Glutamatergic neuron (in vitro differentiated cells): Measurements from ENCODE around the gene KCNH8. TPM values are rescaled to one million over a fixed set of nuclear protein-coding genes. Genes with fewer than 3 reads are reported as not detected.

Experiments used
- DNase-seq: peaks from one replicate; pipeline ENCODE4 v3.0.0; 2022
- H3K27ac Mint-ChIP-seq: one replicate; pipeline ENCODE4 v1.8.0; 2020; ENCODE audit warnings: mild to moderate bottlenecking, mixed read lengths, inconsistent platforms; ENCODE audit not compliant: unreplicated experiment
- H3K27me3 Mint-ChIP-seq: one replicate; pipeline ENCODE4 v1.8.0; 2020; ENCODE audit warnings: mild to moderate bottlenecking, moderate library complexity, mixed read lengths, inconsistent platforms; ENCODE audit not compliant: unreplicated experiment
- H3K36me3 Mint-ChIP-seq: one replicate; pipeline ENCODE4 v1.8.0; 2020; ENCODE audit warnings: mild to moderate bottlenecking, mixed read lengths, inconsistent platforms; ENCODE audit not compliant: unreplicated experiment
- H3K4me1 Mint-ChIP-seq: one replicate; pipeline ENCODE4 v1.8.0; 2020; ENCODE audit warnings: mild to moderate bottlenecking, low read depth, mixed read lengths, inconsistent platforms; ENCODE audit not compliant: unreplicated experiment
- H3K4me3 Mint-ChIP-seq: one replicate; pipeline ENCODE4 v1.8.0; 2020; ENCODE audit warnings: mild to moderate bottlenecking, mixed read lengths, inconsistent platforms; ENCODE audit not compliant: unreplicated experiment
- H3K9me3 Mint-ChIP-seq: one replicate; pipeline ENCODE4 v1.8.0; 2020; ENCODE audit warnings: mild to moderate bottlenecking, moderate library complexity, mixed read lengths, inconsistent platforms; ENCODE audit not compliant: unreplicated experiment
- CTCF ChIP-seq: fragments of 200-600 bp; sonication (generic); IDR thresholded peaks from one replicate; pipeline ENCODE4 v1.5.0; 2021; ENCODE audit not compliant: partially characterized antibody, unreplicated experiment
- total RNA-seq: library from RNA; stranded (reverse); fragmentation: NEBNext Ultra II Directional; extraction: Animal tissue kit (Norgen Biotek cat#: 25700); gene quantifications from one replicate; pipeline ENCODE4 v1.2.1, GENCODE V29; 2021; ENCODE audit not compliant: unreplicated experiment

The KCNH8 gene
- total RNA-seq, 1 donor from 2014 or later, result 30.9 TPM

DNA sequence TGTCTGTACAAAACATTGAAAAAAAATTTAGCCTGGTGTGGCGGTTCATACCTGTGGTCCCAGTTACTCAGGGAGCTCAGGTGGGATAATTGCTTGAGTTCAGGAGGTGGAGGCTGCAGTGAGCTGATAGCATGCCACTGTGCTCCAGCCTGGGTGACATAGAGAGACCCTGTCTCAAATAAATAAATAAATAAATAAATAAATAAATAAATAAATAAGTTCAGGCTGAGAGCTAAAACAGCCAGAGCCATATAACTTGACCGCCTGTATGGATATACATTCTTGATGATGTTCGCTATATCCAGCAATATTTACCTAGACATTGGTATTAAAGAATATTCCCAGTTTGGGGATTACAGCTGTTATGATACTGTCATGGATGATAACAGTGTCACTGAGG, 146.9 kb downstream of the KCNH8 start:
- DNase-seq, result no peak
- peaks cover 2% of the 10 kb centered on the region for H3K4me1 Mint-ChIP-seq
- H3K4me3 Mint-ChIP-seq, result no peak overlapping the region
- no peaks in the 10 kb centered on the region for H3K36me3 Mint-ChIP-seq
- no peaks in the 10 kb centered on the region for H3K27me3 Mint-ChIP-seq
- TF ChIP-seq CTCF, result no peak
- no peaks in the 10 kb centered on the region for H3K9me3 Mint-ChIP-seq
- H3K27ac Mint-ChIP-seq, result no peak overlapping the region

DNA sequence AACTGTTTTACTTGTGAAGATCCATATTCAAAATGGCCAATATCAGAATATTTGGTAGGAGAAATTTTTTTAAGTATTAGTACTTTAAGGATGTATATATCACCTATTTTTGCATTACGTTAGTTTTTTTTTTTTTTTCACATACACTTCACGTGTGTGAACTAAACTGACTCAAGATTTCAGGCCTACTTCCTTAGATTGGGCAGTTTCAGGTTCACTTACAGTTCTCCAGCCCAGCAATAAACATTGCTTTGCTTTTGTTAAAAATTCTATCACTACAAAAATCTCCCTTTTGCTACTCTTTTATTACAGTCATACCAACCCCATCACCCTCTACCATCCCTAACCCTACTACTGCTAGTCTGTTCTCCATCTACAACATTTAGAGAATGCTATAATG, 183.6 kb downstream of the KCNH8 start:
- Mint-ChIP-seq H3K4me3 (no peak overlapping the region), H3K4me1 (no peaks in the 10 kb centered on the region), H3K36me3 (no peaks in the 10 kb centered on the region), H3K27ac (no peak overlapping the region), H3K9me3 (no peaks in the 10 kb centered on the region), H3K27me3 (no peaks in the 10 kb centered on the region)
- TF ChIP-seq CTCF, result no peak
- DNase-seq, result no peak

GRCh38 chr3:19334120-19334519, 185.8 kb downstream of the KCNH8 start:
- no peak for DNase-seq
- TF ChIP-seq CTCF, result no peak
- Mint-ChIP-seq H3K4me1 (no peaks in the 10 kb centered on the region), H3K27ac (no peak overlapping the region), H3K4me3 (no peak overlapping the region), H3K36me3 (no peaks in the 10 kb centered on the region), H3K9me3 (no peaks in the 10 kb centered on the region), H3K27me3 (no peaks in the 10 kb centered on the region)

DNA sequence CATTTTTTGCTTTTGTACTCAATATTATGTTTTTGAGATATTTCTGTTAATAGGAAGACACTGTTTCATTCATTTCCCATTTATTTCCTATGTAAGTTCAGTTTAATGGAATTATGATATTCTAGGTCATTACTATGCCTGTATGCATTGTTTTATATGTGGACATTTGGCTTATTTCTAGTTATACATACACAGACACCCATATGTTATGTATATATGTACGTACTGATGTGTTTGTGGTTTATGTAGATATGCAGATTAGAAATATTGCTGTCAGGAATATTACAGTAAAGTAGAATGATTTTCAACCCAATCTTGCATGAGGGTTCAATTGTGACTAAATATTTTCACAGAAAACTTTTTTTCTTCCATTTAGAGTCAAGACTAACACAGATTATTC, 190.5 kb downstream of the KCNH8 start:
- DNase-seq, result no peak
- H3K36me3 Mint-ChIP-seq, result no peaks in the 10 kb centered on the region
- H3K9me3 Mint-ChIP-seq, result peaks cover 3% of the 10 kb centered on the region
- no peaks in the 10 kb centered on the region for H3K27me3 Mint-ChIP-seq
- no peak overlapping the region for H3K4me3 Mint-ChIP-seq
- no peak for TF ChIP-seq CTCF
- no peak overlapping the region for H3K27ac Mint-ChIP-seq
- H3K4me1 Mint-ChIP-seq, result peaks cover 6% of the 10 kb centered on the region

DNA sequence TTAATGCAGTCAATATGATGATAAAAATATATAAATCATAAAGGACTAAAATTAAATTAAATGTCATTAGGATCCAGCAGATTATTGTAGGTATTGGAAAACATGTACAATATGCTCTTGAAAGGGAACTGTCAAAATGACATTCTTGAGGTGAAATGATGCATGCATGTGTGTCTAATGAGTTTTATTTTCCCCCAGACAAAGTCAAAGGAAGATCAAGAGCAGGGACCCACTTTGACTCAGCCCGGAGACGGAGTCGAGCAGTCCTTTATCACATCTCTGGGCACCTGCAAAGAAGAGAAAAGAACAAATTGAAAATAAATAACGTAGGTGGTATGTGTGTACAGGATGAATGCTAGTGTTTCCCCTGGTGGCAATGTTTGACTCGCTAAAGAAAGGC, 194.1 kb downstream of the KCNH8 start:
- no peak for DNase-seq
- Mint-ChIP-seq H3K9me3 (peaks cover 3% of the 10 kb centered on the region), H3K27ac (no peak overlapping the region), H3K36me3 (no peaks in the 10 kb centered on the region), H3K4me1 (peaks cover 8% of the 10 kb centered on the region), H3K4me3 (no peak overlapping the region), H3K27me3 (no peaks in the 10 kb centered on the region)
- no peak for TF ChIP-seq CTCF
